ENCODE results near the gene FBH1.
A peak's percentile ranks its signal among the peaks of the same experiment; 100 is the strongest.

The FBH1 gene

GRCh38 chr10:5937016-5937415, 47.0 kb downstream of the FBH1 start:
- Histone ChIP-seq H3K4me1 (ENCODE audit: control insufficient read depth in 1 of 2, insufficient read depth in 1 of 2, low read depth in 1 of 2, low read length in 1 of 2) (no peaks in the 10 kb centered on the region), H3K4me3 (ENCODE audit: low read depth in 1 of 2, low read length in 1 of 2) (no peak overlapping the region), H3K9me3 (no peaks in the 10 kb centered on the region), H3K27ac (no peak overlapping the region), H3K27me3 (no peaks in the 10 kb centered on the region), H3K36me3 (peaks cover 60% of the 10 kb centered on the region)
- no peak for TF ChIP-seq CTCF (IDR thresholded peaks at IDR 0.05)

GRCh38 chr10:5938291-5938690, 48.2 kb downstream of the FBH1 start:
- Histone ChIP-seq H3K4me1 (ENCODE audit: control insufficient read depth in 1 of 2, insufficient read depth in 1 of 2, low read depth in 1 of 2, low read length in 1 of 2) (peaks cover 3 to 6% of the 10 kb centered on the region in 2 experiments), H3K4me3 (ENCODE audit: low read depth in 1 of 2, low read length in 1 of 2) (no peak overlapping the region), H3K27me3 (no peaks in the 10 kb centered on the region), H3K27ac (no peak overlapping the region), H3K36me3 (peaks cover 49% of the 10 kb centered on the region), H3K9me3 (no peaks in the 10 kb centered on the region)
- no peak for TF ChIP-seq CTCF (IDR thresholded peaks at IDR 0.05)

GRCh38 chr10:5940807-5941218, 50.8 kb downstream of the FBH1 start:
- no peak for TF ChIP-seq CTCF (IDR thresholded peaks at IDR 0.05)
- H3K27me3 ChIP-seq = no peaks in the 10 kb centered on the region
- H3K27ac ChIP-seq = no peak overlapping the region
- H3K9me3 ChIP-seq = no peaks in the 10 kb centered on the region
- peaks cover 34% of the 10 kb centered on the region for H3K36me3 ChIP-seq
- H3K4me3 ChIP-seq (ENCODE audit: low read depth in 1 of 2, low read length in 1 of 2) = no peak overlapping the region
- H3K4me1 ChIP-seq (ENCODE audit: control insufficient read depth in 1 of 2, insufficient read depth in 1 of 2, low read depth in 1 of 2, low read length in 1 of 2) = peaks cover 12 to 22% of the 10 kb centered on the region in 2 experiments

GRCh38 chr10:5941579-5941978, 51.5 kb downstream of the FBH1 start:
- no peak overlapping the region for H3K27ac ChIP-seq
- TF ChIP-seq CTCF (IDR thresholded peaks at IDR 0.05) = no peak
- H3K9me3 ChIP-seq = no peaks in the 10 kb centered on the region

GRCh38 chr10:5942001-5942400, 52.0 kb downstream of the FBH1 start:
- no peak overlapping the region for H3K27ac ChIP-seq
- no peaks in the 10 kb centered on the region for H3K27me3 ChIP-seq
- H3K36me3 ChIP-seq = peaks cover 22% of the 10 kb centered on the region
- H3K9me3 ChIP-seq = no peaks in the 10 kb centered on the region
- H3K4me1 ChIP-seq (ENCODE audit: control insufficient read depth in 1 of 2, insufficient read depth in 1 of 2, low read depth in 1 of 2, low read length in 1 of 2) = peaks cover 17 to 28% of the 10 kb centered on the region in 2 experiments
- no peak overlapping the region for H3K4me3 ChIP-seq (ENCODE audit: low read depth in 1 of 2, low read length in 1 of 2)
- TF ChIP-seq CTCF (IDR thresholded peaks at IDR 0.05) = no peak

More at GRCh38 chr10:5941579-5941978, 51.5 kb downstream of the FBH1 start:
- H3K27me3 ChIP-seq = no peaks in the 10 kb centered on the region
- peaks cover 17 to 28% of the 10 kb centered on the region in 2 experiments for H3K4me1 ChIP-seq (ENCODE audit: control insufficient read depth in 1 of 2, insufficient read depth in 1 of 2, low read depth in 1 of 2, low read length in 1 of 2)
- H3K36me3 ChIP-seq = peaks cover 26% of the 10 kb centered on the region
- no peak overlapping the region for H3K4me3 ChIP-seq (ENCODE audit: low read depth in 1 of 2, low read length in 1 of 2)

GRCh38 chr10:5942474-5942873, 52.4 kb downstream of the FBH1 start:
- no peak overlapping the region for H3K4me3 ChIP-seq (ENCODE audit: low read depth in 1 of 2, low read length in 1 of 2)
- TF ChIP-seq CTCF (IDR thresholded peaks at IDR 0.05) = no peak
- H3K27ac ChIP-seq = peak overlapping the region; percentile 31
- no peaks in the 10 kb centered on the region for H3K9me3 ChIP-seq
- peaks cover 17% of the 10 kb centered on the region for H3K36me3 ChIP-seq
- H3K4me1 ChIP-seq (ENCODE audit: control insufficient read depth in 1 of 2, insufficient read depth in 1 of 2, low read depth in 1 of 2, low read length in 1 of 2) = peaks cover 17 to 28% of the 10 kb centered on the region in 2 experiments
- no peaks in the 10 kb centered on the region for H3K27me3 ChIP-seq
